ENCODE measurements around the gene OTULINL.

Gene OTULINL

DNA sequence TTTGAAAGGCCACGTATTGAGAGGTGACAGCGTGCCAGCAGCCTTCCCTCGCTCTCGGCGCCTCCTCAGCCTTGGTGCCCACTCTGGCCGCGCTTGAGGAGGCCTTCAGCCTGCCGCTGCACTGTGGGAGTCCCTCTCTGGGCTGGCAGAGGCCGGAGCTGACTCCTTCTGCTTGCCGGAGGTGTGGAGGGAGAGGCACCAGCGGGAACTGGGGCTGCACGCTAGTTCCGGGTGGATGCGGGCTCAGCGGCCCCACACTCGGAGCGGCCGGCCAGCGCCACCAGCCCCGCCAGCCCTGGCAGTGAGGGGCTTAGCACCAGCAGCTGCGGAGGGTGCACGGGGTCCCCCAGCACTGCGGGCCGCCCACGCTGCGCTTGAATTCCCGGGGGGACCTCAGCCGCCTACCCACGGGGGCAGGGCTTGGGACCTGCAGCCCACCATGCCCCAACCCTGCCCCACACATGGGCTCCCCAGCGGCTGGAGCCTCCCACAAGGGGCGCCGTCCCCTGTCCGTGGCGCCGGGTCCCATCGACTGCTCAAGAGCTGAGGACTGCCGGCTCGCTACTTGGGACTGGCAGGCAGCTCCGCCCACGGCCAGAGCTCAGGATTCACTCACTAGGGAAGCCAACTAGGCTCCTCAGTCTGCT is 4.4 kb upstream of the OTULINL start:
- DNase-seq (ENCODE audit: low read depth, low spot score), result no peak

DNA sequence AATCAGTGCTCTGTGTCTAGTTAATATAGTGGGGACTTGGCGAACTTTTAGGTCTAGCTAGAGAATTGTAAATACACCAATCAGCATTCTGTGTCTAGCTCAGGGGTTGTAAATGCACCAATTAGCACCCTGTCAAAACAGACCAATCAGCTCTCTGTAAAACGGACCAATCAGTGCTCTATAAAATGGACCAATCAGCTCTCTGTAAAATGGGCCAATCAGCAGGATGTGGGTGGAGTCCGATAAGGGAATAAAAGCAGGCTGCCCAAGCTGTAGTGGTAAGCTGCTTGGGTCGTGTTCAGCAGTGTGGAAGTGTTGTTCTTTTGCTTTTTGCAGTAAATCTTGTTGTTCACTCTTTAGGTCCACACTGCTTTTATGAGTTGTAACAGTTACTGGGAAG is 3.6 kb upstream of the OTULINL start:
- no peak for DNase-seq (ENCODE audit: low read depth, low spot score)

DNA sequence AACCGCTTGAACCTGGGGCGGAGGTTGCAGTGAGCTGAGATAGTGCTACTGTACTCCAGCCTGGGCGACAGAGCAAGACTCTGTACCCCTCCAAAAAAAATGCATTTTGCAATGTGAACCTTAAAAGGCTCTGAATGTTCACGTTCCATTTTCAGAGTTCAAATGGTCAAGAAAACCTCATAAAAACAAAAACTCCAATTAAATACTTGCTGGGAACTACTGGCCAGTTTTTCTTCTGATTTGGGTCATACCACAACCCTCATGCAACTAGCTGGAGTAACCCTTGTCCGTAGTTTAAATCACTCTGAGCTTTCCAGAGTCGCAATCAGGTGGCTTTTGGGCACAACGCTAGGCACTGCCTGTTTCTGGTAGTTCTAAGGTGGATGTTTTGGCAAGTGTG is 2.3 kb upstream of the OTULINL start:
- no peak for DNase-seq (ENCODE audit: low read depth, low spot score)

DNA sequence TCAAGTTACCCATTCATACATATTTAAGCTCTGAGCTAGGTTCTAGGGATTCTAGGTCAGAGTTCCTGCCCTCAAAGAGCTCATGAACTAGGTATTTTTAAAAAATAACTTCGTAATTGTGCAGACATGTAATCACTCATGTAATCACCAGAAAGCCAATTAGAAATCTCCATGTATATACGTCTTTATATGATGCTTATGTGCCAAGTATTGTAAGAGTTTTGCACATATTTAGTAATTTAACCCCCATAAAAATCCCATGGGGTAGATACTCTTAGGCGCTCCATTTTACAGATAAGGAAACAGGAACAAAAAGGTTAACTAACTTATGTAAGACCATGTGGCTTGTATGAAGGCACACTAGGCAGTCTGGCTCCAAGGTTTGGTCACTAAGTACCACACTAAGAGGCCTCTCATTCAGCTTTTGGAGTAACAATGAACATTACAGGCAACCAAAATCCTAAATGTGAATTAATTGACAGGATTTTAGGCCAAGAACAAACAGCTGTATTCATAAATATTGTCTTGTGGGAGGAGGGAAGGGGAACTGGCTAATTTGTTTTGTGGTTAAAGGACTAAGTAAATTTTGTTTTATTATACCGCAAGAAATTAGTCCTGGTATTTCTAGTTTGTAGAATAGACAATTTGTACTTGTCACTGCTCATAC is 1.7 kb upstream of the OTULINL start:
- no peak for DNase-seq (ENCODE audit: low read depth, low spot score)

DNA sequence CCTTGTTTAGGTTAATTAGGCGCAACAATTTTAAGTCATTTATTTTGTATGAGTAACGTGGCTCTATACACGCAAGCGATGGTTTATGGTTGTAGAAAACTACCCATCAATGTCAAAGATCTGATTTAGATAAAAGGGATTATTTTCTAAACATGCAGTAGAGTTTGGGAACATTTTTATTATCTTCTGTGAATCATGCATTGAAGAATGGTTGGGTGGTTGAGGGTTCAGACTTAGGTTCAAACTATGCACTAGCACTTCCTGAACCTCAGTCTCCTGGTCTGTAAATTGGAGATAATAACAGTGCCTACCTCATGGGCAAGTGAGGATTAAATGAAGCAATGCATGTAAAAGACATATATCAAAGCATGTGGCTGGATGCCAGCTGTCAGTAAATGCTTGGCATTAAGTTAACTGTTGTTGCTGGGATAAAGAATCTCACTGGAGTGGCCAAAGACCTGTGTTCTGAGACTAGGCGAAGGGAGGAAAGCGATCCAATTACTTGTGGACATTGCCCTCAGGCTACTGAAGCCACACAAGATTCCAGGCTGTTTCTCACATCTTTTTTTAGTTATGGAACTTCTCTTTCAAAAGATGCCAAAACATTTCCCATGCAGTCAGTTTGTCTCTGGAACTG is 1.1 kb upstream of the OTULINL start:
- no peak for DNase-seq (ENCODE audit: low read depth, low spot score)

DNA sequence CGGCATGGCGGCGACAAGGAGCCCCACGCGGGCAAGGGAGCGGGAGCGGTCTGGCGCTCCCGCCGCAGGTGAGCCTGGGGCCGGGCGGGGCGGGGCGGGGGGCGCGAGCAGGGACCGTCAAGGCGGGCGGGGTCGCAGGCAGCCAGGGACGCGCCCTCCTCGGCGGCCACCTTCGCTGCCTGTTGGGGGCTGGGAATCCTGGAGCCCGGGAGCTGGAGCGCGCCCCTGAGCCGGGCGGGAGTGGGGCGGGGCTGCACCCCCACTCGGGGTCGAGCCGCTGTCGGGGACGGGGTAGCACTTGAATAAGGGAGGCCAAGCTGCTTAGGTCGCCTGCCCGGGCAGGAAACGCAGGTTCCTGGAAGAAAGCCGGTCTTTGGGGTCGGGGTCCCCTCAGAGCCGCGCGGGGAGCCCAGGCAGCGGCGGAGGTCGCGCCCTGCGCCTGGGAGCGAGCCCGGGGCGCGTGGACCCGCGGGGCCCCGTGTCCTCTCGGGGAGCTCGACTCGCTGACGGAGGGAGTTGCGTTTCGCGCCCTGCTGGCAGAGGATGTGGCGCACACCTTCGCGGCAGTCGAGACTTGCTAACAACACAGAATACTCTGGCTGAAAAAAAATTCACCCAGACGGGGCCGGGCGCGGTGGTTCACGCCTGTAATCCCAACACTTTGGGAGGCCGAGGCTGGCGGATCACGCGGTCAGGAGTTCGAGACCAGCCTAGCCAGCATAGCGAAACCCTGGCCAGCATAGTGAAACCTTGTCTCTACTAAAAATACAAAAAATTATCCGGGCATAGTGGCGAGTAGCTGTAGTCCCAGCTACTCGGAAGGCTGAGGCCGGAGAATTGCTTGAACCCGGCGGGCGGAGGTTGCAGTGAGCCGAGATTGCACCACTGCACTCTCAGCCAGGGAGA is 552 bp downstream of the OTULINL start:
- no peak for DNase-seq (ENCODE audit: low read depth, low spot score)

DNA sequence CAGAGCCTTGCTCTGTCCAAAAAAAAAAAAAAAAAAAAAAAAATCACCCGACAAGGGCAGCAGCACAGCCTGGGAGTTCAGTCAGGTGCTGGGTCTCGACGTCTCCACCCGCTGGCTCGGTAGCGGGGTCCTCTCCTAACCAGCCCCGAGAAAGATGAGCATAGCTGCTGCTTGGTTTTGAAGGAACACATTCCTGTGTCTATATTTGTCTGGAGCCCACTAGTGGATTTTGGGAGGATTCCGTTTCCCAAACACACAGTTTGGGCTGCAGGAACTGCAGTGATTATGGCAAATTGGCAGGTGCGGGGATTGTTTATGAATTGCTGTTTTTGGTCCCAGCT is 1.2 kb downstream of the OTULINL start:
- DNase-seq (ENCODE audit: low read depth, low spot score), result no peak

DNA sequence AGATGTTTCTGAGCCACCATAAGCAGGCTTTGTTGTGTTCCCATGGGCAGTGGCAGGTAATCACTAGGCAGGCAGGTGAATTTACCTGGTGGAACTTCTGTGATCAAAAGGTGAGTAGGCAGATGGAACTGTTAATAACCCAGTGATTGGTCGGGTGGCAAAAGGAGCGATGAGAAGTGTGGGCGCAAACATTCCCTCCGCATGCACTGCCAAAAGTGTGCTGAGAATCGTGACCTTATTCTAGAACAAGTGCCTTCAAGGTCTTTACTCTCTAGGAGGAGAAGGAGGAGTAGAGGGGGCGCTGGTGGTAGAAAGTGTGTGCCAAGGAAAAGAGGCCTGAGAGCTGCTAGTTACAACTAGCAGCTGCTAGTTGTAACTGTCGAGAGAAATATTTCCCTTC is 3.3 kb downstream of the OTULINL start:
- no peak for DNase-seq (ENCODE audit: low read depth, low spot score)

DNA sequence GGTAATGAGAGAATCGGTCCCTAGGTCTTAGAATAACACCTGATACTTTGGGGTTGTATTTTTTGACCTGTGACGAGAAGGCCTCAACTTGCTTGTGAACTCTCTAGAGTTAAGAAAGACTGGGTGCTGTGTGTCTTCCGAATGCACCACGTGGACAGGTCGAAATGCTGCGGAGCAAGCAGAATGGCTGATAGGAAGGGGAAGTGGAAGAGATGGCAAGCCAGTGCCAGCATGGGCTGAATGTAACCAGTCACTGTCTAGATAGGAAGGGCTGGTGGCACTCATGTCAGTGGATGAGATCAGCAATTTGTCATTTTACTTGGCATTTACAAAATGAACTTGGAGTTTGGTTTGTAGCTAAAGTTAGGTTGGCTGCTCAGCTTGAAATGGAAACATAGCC is 5.6 kb downstream of the OTULINL start:
- DNase-seq (ENCODE audit: low read depth, low spot score), result no peak

DNA sequence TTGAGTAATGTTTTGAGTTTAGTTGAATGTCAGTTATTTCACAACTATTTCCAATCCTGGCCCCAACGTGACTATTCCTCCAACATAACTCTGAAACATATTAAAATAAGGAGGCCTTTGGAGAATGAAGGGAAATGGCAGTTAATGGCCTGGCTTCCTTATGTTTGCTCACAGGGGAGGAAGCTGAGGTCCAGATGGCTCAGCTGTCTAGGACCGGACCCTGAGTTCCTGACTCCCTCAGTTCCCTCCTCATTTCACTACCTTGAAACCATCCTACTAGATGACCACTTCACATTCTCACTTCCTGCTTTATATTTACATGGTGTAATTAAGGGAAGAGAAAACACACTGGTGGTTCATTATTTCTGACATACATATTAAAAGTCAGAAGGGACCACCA is 6.6 kb downstream of the OTULINL start:
- no peak for DNase-seq (ENCODE audit: low read depth, low spot score)

DNA sequence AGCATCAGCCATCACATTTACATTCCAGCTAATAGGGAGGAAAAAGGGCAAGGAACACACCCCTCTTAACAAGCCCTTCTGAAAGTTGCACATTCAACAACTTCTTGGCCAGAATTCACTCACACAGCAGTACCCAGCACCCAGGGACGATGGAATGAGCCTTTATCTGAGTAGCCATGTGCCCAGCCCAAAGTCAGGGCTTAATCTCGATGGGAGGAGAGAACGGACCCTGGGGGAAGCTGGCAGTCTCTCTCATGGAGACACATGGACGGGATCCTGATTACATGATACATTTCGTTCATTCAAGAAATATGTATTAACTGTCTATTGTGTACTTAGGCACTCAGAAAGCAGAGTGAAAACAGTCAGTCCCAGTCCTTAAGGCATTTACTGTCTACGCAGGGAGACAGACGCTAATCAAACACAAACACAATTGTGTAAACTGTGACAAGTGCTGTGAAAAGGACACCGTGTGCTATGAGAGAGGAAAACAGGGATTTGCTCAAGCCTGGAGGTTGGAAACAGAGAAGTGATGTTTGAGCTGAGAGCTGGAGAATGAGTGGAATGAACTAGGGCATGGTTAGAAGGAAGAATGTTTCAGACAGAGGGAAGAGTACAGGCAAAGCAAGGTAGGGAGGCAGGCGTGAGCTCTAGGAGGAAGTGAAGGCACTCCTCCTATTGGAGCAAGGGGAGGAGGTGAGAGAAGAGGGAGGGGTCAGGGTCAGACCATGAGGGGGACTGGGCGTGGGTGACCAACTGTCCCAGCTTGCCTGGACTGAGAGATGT is 7.4 kb downstream of the OTULINL start:
- no peak for DNase-seq (ENCODE audit: low read depth, low spot score)

DNA sequence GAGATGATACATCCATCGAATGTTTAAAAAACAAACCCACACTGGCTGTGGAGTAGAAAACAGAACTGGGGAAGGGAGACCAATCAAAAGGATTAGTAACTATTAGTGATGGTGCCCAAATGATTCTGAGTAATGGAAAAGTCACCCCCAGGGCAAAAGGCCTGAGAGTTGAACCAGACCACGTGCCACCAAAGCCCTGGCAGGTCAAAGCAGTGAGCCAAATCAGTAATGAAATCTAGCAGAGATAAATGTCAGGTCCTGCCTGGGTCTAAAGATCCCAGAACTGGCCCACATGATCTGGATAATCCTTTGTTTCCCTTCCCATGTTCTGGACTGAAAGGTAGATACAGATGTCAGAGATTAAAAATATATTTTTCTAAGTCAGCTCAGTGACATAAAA is 9.4 kb downstream of the OTULINL start:
- DNase-seq (ENCODE audit: low read depth, low spot score), result no peak

DNA sequence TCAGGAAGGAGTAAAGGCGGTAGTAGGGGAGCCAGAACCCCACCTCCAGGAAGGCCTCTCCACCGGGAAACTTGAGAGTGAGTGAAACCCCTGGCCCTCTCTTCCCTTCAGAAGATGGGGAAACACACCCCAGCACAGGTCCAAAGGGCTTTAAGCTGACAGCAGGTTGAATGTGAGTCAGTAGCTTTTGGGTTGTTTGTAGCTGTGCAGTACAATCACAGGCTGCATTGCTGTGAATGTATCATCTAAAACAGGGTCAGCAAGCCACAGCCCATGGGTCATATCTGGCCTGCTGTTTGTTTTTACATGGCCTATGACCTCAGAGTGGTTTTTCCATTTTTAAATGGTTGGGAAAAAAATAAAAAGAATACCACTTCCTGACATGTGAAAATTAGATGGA is 10.0 kb downstream of the OTULINL start:
- no peak for DNase-seq (ENCODE audit: low read depth, low spot score)

DNA sequence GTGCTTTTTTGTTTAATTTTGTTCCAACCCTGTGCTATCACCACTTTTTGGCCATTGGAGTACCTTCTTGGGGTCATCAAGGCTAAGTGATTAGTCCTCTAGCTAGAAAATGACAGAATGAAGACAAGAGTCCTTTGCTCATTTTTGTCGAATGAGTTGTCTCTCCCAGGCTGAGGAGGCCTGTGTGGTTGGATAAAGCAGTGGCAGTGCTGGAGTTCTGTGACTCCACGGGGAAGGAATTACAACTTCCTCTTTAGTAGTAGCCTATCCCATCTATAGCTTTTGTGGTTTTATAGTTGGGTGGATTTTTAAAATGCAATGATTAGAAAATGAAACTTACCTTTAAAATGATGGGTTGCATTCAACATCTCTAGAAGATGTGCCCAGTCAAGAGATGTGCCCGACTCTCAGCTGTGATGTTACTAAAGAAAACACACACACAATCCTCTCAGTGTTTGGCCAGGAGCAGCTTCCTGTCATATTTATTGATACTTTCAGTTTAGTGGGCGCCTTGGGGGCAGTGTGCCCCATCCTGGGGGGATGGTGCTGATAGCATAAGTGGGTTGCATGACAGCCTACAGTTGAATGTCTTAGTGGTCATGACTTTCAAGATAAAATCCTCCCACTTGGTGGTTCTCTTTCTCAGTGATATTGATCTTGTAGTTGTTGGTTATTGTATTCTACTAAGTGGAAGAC is 11.9 kb downstream of the OTULINL start:
- DNase-seq (ENCODE audit: low read depth, low spot score), result no peak

DNA sequence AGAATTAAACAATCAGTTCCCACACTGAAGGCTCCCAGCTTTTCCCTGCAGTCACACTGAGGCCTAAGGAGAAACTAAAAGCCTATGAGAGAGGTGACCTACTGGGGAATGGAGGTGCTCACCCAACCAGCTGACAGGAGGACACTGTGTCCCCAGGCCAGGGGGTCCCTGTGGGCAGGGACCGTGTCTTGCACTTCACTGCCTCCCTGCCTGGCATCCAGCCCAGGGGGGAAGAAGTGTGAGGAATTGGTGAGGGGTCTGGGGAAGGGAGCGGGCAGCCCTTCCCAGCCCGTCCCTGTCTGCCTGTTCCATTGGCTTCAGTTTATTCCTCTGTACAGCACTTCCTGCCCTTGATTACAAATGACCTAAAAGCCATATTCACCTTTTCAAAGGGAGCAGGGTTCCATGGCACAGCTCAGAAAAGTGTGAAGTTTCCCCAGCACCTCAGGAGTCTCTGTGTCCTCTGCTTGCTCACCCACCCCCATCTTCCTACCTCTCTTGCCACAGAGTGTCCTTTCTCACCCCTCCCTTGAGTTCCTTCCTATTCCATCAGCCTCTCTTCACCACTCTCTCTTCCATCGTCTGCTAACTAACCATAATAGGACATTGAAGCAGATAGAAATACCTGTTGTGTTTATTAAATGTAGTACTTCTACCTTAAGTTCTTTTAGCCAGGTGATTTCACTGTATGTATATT is 12.9 kb downstream of the OTULINL start:
- DNase-seq (ENCODE audit: low read depth, low spot score), result no peak

DNA sequence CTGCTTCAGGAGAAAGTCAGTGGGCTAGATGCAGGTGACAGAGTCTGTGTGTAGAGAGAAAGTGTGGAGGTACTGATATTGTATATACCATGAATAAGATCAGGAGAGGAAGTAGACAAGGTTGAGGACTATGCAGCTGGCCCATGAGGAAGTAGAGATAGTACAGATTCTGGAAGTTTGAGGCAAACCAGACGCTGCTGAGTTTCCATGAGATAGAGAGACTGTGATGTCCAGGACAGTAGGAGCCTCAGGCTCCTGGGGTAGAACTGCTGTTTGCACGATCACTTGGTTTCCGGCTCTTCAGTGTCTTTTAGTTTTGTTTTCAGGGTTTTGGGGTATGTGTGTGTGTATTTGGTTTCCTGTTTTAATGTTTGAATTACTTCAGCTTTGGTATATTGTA is 13.6 kb downstream of the OTULINL start:
- no peak for DNase-seq (ENCODE audit: low read depth, low spot score)

DNA sequence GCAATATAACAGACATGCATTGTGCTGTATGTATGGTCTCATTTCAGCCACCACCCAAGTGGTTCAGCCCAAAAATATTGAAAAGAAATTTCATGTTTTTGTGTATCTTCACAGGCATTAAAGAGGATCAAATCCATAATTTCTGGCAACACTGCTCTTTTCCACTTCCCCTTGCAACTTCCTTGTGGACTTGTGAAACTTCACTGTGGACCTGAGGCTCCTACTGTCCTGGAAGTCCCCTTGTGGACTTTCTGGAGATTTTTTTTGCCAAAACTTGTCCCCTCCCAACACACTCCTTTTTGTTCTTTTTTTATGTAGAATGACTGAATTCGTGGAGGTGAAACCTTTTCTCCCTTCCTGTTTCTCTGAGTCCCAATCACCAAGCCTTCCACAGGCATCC is 14.3 kb downstream of the OTULINL start:
- no peak for DNase-seq (ENCODE audit: low read depth, low spot score)

DNA sequence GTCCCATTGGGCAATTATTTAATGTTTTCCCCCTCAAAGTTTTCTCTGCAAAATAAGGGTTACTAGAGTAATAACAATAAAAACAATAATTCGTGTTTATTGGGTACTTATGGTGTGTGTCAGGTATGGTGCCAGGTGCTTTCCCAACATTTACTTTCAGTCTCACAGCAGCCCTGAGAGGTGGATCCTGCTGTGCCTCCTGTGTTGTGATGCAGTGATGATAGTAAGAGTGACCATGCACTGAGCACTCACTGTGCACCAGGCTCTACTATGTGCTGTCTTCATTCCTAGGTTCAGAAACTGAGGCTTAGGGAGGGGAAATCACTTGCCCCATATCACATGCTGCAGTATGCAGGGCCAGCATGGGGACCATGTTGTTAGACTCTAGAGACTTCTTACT is 15.5 kb downstream of the OTULINL start:
- DNase-seq (ENCODE audit: low read depth, low spot score), result no peak

DNA sequence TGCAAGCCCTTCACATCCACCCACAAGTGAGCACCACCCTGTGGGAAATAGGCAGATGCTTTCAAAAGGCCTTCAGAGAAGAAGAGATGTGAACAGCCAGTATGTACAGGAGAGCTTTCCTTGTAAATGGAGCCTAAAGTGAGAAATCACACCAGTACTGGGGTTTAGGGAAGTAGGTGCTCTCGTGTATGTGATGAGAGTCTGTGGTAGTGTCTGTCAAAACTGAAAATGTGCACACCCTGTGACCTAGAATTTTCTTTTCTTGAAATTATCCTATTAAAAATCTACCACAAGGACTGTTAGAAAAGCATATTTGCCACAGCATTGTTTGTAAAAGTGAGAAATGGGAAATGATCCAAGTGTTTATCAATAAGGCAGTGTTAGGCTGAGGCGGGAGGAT is 16.6 kb downstream of the OTULINL start:
- DNase-seq (ENCODE audit: low read depth, low spot score), result no peak

DNA sequence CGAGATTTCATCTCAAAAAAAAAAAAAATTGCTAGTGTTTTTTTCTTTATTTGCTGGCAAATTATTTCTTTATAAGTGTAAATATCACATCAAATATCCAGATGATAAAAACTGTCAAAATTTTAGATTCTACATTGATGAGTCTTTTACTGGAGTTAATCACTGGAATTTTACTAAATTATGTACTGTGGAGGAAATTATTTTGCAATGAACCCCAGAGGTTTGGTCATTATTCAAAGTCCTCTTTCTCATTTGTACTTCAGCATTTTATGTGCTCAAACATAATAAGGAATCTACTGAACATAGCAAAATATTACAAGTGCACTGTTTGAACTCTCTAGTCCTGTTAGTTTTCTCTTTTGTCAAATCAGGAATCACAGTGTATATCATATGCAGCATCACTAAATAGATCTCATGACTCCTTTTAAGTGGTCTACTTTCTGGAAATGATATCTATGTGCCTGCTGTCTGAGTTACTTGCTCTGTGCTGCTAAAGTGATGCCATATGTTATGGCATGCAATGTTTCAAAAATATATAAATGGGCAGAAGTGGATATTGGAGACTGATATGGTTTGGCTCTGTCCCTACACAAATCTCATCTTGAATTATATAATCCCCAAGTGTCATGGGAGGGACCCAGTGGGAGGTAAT is 18.0 kb downstream of the OTULINL start:
- DNase-seq (ENCODE audit: low read depth, low spot score), result no peak

Data from smooth muscle cell of the brain vasculature (primary cell).